Measurements from ENCODE around the gene FLT4. TPM values are rescaled to one million over a fixed set of nuclear protein-coding genes. Genes with fewer than 3 reads are reported as not detected.

The FLT4 gene
- total and polyA plus RNA-seq, 12 donors = 3.3 to 80.1 (median 25.5) TPM

- Histone ChIP-seq H3K27me3 (peaks cover 40% of the 10 kb centered on the region), H3K4me3 (peak overlapping the region in 1 of 4 donors; percentile 29), H3K36me3 (replicated peaks in 1 of 2) (no peaks in the 10 kb centered on the region), H3K4me1 (replicated peaks in 1 of 2) (peaks cover 0 to 16% of the 10 kb centered on the region in 2 donors), H3K9me3 (replicated peaks in 1 of 3) (no peaks in the 10 kb centered on the region), H3K27ac (no peak overlapping the region)
- TF ChIP-seq CTCF (IDR thresholded peaks at IDR 0.05) (no peak), POLR2A (IDR thresholded peaks at IDR 0.05) (no peak)
- intact Hi-C loops (cut with DNase I) = loop anchor here in 1 of 2 donors (10.0 kb wide), 1 partner anchor 106 kb away; no protein-coding TSS in a partner anchor
- no peak for DNase-seq
- 1 to 10% (median 2%) methylated on average over 2 to 63 of the region's 63 CpGs for WGBS, 4 donors
These were observed 58.7 kb downstream of the FLT4 start for GRCh38 chr5:180590543-180591310.

DNA sequence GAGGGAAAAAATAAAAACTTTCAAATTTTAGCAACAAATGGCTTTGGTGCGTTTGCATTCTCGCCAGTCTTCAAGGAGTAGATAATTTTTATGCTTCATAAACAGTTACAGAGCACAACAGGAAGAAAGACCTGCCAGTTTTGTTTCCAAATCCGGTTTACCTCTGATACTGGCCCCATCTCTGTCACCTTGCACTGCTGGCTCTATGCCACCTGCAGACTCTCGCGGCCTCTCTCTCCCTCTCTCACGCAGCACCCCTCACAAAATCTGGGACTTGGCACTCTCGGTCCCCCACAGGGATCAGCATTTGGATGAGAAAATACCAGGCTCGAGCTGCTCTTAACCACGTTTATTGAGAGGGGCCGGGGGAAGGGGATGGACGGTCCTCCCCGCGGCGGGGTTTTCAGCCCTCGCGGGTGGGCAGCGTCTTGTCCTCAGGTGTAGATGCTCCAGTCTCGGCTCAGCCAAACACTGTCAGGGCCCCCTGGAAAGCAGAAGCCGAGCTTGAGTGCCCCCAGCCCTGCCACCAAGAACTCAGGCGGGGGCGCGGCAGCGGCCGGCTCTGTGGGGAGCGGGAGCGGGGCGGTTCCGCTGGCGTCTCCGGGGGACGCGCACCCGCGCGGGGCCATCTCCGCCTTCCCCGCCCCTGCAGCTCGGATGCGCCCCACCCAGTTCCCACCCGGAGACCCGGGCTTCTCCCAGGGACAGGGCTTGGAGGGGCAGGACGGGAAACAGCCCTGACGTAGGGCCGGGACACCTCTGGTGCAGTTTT, 59.4 kb downstream of the FLT4 start:
- no peak for DNase-seq
- TF ChIP-seq CTCF (IDR thresholded peaks at IDR 0.05) = no peak
- no peak for TF ChIP-seq POLR2A (IDR thresholded peaks at IDR 0.05)
- no peaks in the 10 kb centered on the region for H3K36me3 ChIP-seq (replicated peaks in 1 of 2)
- peaks cover 0 to 16% of the 10 kb centered on the region in 2 donors for H3K4me1 ChIP-seq (replicated peaks in 1 of 2)
- H3K27me3 ChIP-seq = peaks cover 40% of the 10 kb centered on the region
- WGBS, 4 donors = 4 to 11% (median 7%) methylated on average over 9 to 44 of the region's 44 CpGs
- H3K9me3 ChIP-seq (replicated peaks in 1 of 3) = peaks cover 0 to 3% (median 0%) of the 10 kb centered on the region in 3 donors
- intact Hi-C loops (cut with DNase I) = loop anchor here in 1 of 2 donors (10.0 kb wide), 1 partner anchor 105 kb away; no protein-coding TSS in a partner anchor
- H3K27ac ChIP-seq = no peak overlapping the region
- no peak overlapping the region for H3K4me3 ChIP-seq

DNA sequence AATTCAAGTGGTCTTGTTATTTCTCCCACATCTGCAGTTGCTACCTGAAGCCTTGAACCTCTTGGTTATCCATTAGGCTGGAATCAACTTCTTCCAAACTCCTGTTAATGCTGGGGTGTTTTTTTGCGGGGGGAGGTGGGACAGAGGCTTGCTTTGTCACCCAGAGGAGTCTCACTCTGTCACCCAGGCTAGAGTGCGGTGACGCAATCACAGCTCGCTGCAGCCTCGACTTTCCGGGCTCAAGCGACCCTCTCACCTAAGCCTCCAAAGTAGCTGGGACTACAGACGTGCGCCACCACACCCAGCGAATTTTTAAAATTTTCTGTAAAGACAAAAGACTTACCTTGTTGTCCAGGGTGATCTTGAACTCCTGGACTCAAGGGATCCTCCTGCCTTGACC, 62.5 kb downstream of the FLT4 start:
- H3K4me3 ChIP-seq = no peak overlapping the region
- H3K36me3 ChIP-seq (replicated peaks in 1 of 2) = no peaks in the 10 kb centered on the region
- H3K27ac ChIP-seq = no peak overlapping the region
- peaks cover 0 to 4% (median 0%) of the 10 kb centered on the region in 3 donors for H3K9me3 ChIP-seq (replicated peaks in 1 of 3)
- 83 to 100% (median 93%) methylated on average over 1 to 10 of the region's 10 CpGs for WGBS, 4 donors
- peaks cover 24% of the 10 kb centered on the region for H3K27me3 ChIP-seq
- TF ChIP-seq POLR2A (IDR thresholded peaks at IDR 0.05) = no peak
- no peak for TF ChIP-seq CTCF (IDR thresholded peaks at IDR 0.05)
- no peak for DNase-seq
- peaks cover 0 to 16% of the 10 kb centered on the region in 2 donors for H3K4me1 ChIP-seq (replicated peaks in 1 of 2)
- intact Hi-C loops (cut with DNase I) = no loop called here

GRCh38 chr5:180586204-180586603, 63.2 kb downstream of the FLT4 start:
- H3K4me1 ChIP-seq (replicated peaks in 1 of 2) = peaks cover 0 to 11% of the 10 kb centered on the region in 2 donors
- no peak for TF ChIP-seq CTCF (IDR thresholded peaks at IDR 0.05)
- TF ChIP-seq POLR2A (IDR thresholded peaks at IDR 0.05) = no peak
- peaks cover 0 to 4% (median 0%) of the 10 kb centered on the region in 3 donors for H3K9me3 ChIP-seq (replicated peaks in 1 of 3)
- DNase-seq = no peak
- H3K4me3 ChIP-seq = no peak overlapping the region
- peaks cover 19% of the 10 kb centered on the region for H3K27me3 ChIP-seq
- intact Hi-C loops (cut with DNase I) = no loop called here
- 77 to 86% (median 81%) methylated on average over 3 of the region's 3 CpGs for WGBS, 4 donors
- H3K36me3 ChIP-seq (replicated peaks in 1 of 2) = no peaks in the 10 kb centered on the region
- no peak overlapping the region for H3K27ac ChIP-seq
